Thymus (tissue), 11 donors: ENCODE measurements around the gene TAF3. TPM values are rescaled to one million over a fixed set of nuclear protein-coding genes. Genes with fewer than 3 reads are reported as not detected.
A peak's percentile ranks its signal among the peaks of the same experiment; 100 is the strongest.

Experiments used
- DNase-seq, 9 donors: peaks; one replicate each; pipeline ENCODE4 v3.0.0-alpha.2; 2013; ENCODE audit warnings: low spot score in 9 of 9, low read depth in 6 of 9, missing footprints in 1 of 9
- H3K27ac ChIP-seq, 2 donors: one replicate each; pipeline ENCODE4 v1.5.1; 2013; ENCODE audit warnings: control low read depth in 1 of 2, low read depth in 1 of 2, low read length in 1 of 2, mild to moderate bottlenecking in 1 of 2, moderate library complexity in 1 of 2
- H3K27me3 ChIP-seq, 2 donors: one replicate each; pipeline ENCODE4 v1.5.1; 2013; ENCODE audit warnings: low read length in 1 of 2; ENCODE audit not compliant: control insufficient read depth in 2 of 2, insufficient read depth in 1 of 2
- H3K36me3 ChIP-seq, 2 donors: one replicate each; pipeline ENCODE4 v1.5.1; 2013; ENCODE audit warnings: low read length in 1 of 2, mild to moderate bottlenecking in 1 of 2, moderate library complexity in 1 of 2; ENCODE audit not compliant: control insufficient read depth in 2 of 2, insufficient read depth in 2 of 2
- H3K4me1 ChIP-seq, 2 donors: one replicate each; pipeline ENCODE4 v1.5.1; 2013; ENCODE audit warnings: low read length in 2 of 2; ENCODE audit not compliant: control insufficient read depth in 2 of 2, insufficient read depth in 2 of 2
- H3K4me3 ChIP-seq, 2 donors: one replicate each; pipeline ENCODE4 v1.5.1; 2013; ENCODE audit warnings: low read length in 2 of 2, control low read depth in 1 of 2, mild to moderate bottlenecking in 1 of 2
- H3K9me3 ChIP-seq, 2 donors: one replicate each; pipeline ENCODE4 v1.5.1; 2013; ENCODE audit warnings: low read length in 1 of 2, mild to moderate bottlenecking in 1 of 2; ENCODE audit not compliant: control insufficient read depth in 2 of 2, insufficient read depth in 1 of 2
- WGBS: extraction: QIAGEN DNeasy Blood & Tissue Kit; methylation state at CpG from one replicate; pipeline ENCODE4 v1.1.7; 2013; 5-methylcytosine and 5-hydroxymethylcytosine counted together
- polyA plus RNA-seq: library from polyadenylated mRNA; stranded (reverse); fragments of 200-250 nt; gene quantifications from one replicate; pipeline ENCODE4 v1.2.3, GENCODE V29; 2013
- total RNA-seq: library from RNA; stranded (reverse); fragments of 120-200 nt; gene quantifications from one replicate; pipeline ENCODE4 v1.2.4, GENCODE V29; 2013
- donor health status: healthy.

The TAF3 gene
- total and polyA plus RNA-seq, 2 donors, result 2.2 to 5.7 TPM

GRCh38 chr10:7819121-7819460, 786 bp downstream of the TAF3 start:
- H3K27me3 ChIP-seq, result peaks cover 3 to 22% of the 10 kb centered on the region in 2 donors
- WGBS, result 1% methylated on average over 17 of the region's 17 CpGs
- H3K4me3 ChIP-seq, result peak overlapping the region; percentile 72 to 95
- H3K36me3 ChIP-seq, result peaks cover 0 to 4% of the 10 kb centered on the region in 2 donors
- H3K9me3 ChIP-seq, result no peaks in the 10 kb centered on the region
- no peak overlapping the region for H3K27ac ChIP-seq
- peaks cover 8 to 10% of the 10 kb centered on the region in 2 donors for H3K4me1 ChIP-seq
- peak in 7 of 9 donors; percentile 4 to 39 (median 13) for DNase-seq

GRCh38 chr10:7824251-7824650, 5.9 kb downstream of the TAF3 start:
- Histone ChIP-seq H3K4me3 (no peak overlapping the region), H3K4me1 (peaks cover 2 to 3% of the 10 kb centered on the region in 2 donors), H3K27me3 (no peaks in the 10 kb centered on the region), H3K36me3 (peaks cover 0 to 30% of the 10 kb centered on the region in 2 donors), H3K9me3 (no peaks in the 10 kb centered on the region), H3K27ac (no peak overlapping the region)
- DNase-seq, result no peak
- WGBS, result 99% methylated on average over 3 of the region's 3 CpGs

GRCh38 chr10:7826971-7827370, 8.7 kb downstream of the TAF3 start:
- Histone ChIP-seq H3K27ac (no peak overlapping the region), H3K36me3 (peaks cover 0 to 32% of the 10 kb centered on the region in 2 donors), H3K4me1 (no peaks in the 10 kb centered on the region), H3K9me3 (no peaks in the 10 kb centered on the region), H3K27me3 (no peaks in the 10 kb centered on the region), H3K4me3 (no peak overlapping the region)
- DNase-seq, result no peak
- WGBS, result 98% methylated on average over 4 of the region's 4 CpGs

- peaks cover 0 to 25% of the 10 kb centered on the region in 2 donors for H3K36me3 ChIP-seq
- WGBS, result 93% methylated on average over 10 of the region's 10 CpGs
- no peak for DNase-seq
These were observed 11.1 kb downstream of the TAF3 start for GRCh38 chr10:7829289-7829834.

GRCh38 chr10:7832060-7832459, 13.8 kb downstream of the TAF3 start:
- H3K4me3 ChIP-seq, result no peak overlapping the region
- no peak overlapping the region for H3K27ac ChIP-seq
- 94% methylated on average over 1 of the region's 1 CpG for WGBS
- H3K36me3 ChIP-seq, result peaks cover 3 to 5% of the 10 kb centered on the region in 2 donors
- H3K4me1 ChIP-seq, result no peaks in the 10 kb centered on the region
- no peak for DNase-seq
- no peaks in the 10 kb centered on the region for H3K27me3 ChIP-seq
- H3K9me3 ChIP-seq, result no peaks in the 10 kb centered on the region

More at GRCh38 chr10:7829289-7829834, 11.1 kb downstream of the TAF3 start:
- no peaks in the 10 kb centered on the region for H3K9me3 ChIP-seq
- H3K4me1 ChIP-seq, result no peaks in the 10 kb centered on the region
- no peak overlapping the region for H3K27ac ChIP-seq
- no peak overlapping the region for H3K4me3 ChIP-seq
- H3K27me3 ChIP-seq, result no peaks in the 10 kb centered on the region

- Histone ChIP-seq H3K9me3 (no peaks in the 10 kb centered on the region), H3K4me1 (no peaks in the 10 kb centered on the region), H3K27me3 (no peaks in the 10 kb centered on the region), H3K27ac (no peak overlapping the region), H3K4me3 (no peak overlapping the region), H3K36me3 (peaks cover 2 to 5% of the 10 kb centered on the region in 2 donors)
- no peak for DNase-seq
These were observed 14.9 kb downstream of the TAF3 start for GRCh38 chr10:7833210-7833609.

- Histone ChIP-seq H3K27me3 (no peaks in the 10 kb centered on the region), H3K27ac (no peak overlapping the region), H3K4me3 (no peak overlapping the region), H3K9me3 (no peaks in the 10 kb centered on the region), H3K36me3 (peaks cover 2 to 5% of the 10 kb centered on the region in 2 donors), H3K4me1 (no peaks in the 10 kb centered on the region)
- 99% methylated on average over 3 of the region's 3 CpGs for WGBS
- DNase-seq, result no peak
These were observed 16.0 kb downstream of the TAF3 start for GRCh38 chr10:7834262-7834661.

GRCh38 chr10:7836571-7836970, 18.3 kb downstream of the TAF3 start:
- no peak for DNase-seq
- Histone ChIP-seq H3K27me3 (no peaks in the 10 kb centered on the region), H3K36me3 (peaks cover under 1 to 5% of the 10 kb centered on the region in 2 donors), H3K9me3 (no peaks in the 10 kb centered on the region), H3K4me3 (no peak overlapping the region), H3K27ac (no peak overlapping the region), H3K4me1 (no peaks in the 10 kb centered on the region)
- 95% methylated on average over 2 of the region's 2 CpGs for WGBS

GRCh38 chr10:7846591-7846990, 28.3 kb downstream of the TAF3 start:
- Histone ChIP-seq H3K9me3 (peaks cover 0 to 3% of the 10 kb centered on the region in 2 donors), H3K27me3 (no peaks in the 10 kb centered on the region), H3K4me1 (no peaks in the 10 kb centered on the region), H3K36me3 (peaks cover 0 to 7% of the 10 kb centered on the region in 2 donors), H3K27ac (no peak overlapping the region), H3K4me3 (no peak overlapping the region)
- DNase-seq, result no peak
- 89% methylated on average over 1 of the region's 1 CpG for WGBS
